Measurements from ENCODE around the gene NADSYN1. TPM values are rescaled to one million over a fixed set of nuclear protein-coding genes. Genes with fewer than 3 reads are reported as not detected.

The NADSYN1 gene
- total RNA-seq, 1 donor from 2014 or later: 101 TPM

DNA sequence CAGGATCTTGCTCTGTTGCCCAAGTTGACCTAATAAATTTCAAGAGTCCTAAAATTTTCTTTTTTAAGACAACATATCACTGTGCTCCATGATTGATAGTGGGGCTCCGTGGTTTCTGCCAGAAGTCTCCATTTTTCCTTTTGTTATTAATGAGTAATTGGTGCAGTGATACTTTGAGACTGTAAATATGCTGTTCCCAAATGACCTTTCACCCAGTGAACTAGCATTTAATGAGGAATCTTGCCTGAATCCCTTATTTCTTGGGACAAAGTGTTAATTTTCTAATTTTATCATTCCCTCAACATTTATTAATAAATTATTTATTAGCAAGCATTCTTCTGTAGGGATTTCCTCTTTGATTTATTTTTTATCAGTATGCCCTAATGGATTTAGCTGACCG lies 2.5 kb upstream of the NADSYN1 start:
- peak overlapping the region; percentile 48 for H3K4me3 Mint-ChIP-seq
- intact Hi-C loops (cut with micrococcal nuclease): loop anchor here (5.0 kb wide), 1 partner anchor 1248 kb away; the partner anchor contains the start of gene FADD
- DNase-seq: no peak
- peak overlapping the region; percentile 59 for H3K27ac Mint-ChIP-seq
- peaks cover 46% of the 10 kb centered on the region for H3K36me3 Mint-ChIP-seq (ENCODE audit: low read depth)
- peaks cover 6% of the 10 kb centered on the region for H3K9me3 Mint-ChIP-seq
- no peaks in the 10 kb centered on the region for H3K27me3 Mint-ChIP-seq
- peaks cover 54% of the 10 kb centered on the region for H3K4me1 Mint-ChIP-seq

DNA sequence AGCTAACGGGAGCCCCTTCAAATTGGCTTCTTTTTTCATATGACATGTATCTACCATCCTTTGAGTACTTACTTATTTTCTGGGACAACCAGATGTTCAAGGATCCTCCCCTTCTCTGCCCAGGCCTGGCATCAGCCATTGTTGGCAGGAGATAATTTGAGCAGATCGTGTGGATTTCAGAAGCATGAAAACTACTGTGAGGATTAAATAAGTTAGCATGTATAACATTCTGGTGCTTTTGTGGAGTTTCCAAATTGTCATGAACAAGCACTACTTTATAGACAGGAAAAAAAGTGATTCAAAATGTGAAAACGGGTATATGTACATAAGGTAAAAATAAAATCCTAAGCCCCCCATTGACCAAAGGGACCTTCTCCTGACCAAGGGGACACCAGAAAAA lies 2.1 kb upstream of the NADSYN1 start:
- intact Hi-C loops (cut with micrococcal nuclease): loop anchor here (5.0 kb wide), 1 partner anchor 1249 kb away; the partner anchor contains the start of gene FADD
- peak overlapping the region; percentile 59 for H3K27ac Mint-ChIP-seq
- H3K27me3 Mint-ChIP-seq: no peaks in the 10 kb centered on the region
- peaks cover 46% of the 10 kb centered on the region for H3K36me3 Mint-ChIP-seq (ENCODE audit: low read depth)
- peaks cover 55% of the 10 kb centered on the region for H3K4me1 Mint-ChIP-seq
- H3K9me3 Mint-ChIP-seq: peaks cover 4% of the 10 kb centered on the region
- peak overlapping the region; percentile 97 for H3K4me3 Mint-ChIP-seq
- no peak for DNase-seq

DNA sequence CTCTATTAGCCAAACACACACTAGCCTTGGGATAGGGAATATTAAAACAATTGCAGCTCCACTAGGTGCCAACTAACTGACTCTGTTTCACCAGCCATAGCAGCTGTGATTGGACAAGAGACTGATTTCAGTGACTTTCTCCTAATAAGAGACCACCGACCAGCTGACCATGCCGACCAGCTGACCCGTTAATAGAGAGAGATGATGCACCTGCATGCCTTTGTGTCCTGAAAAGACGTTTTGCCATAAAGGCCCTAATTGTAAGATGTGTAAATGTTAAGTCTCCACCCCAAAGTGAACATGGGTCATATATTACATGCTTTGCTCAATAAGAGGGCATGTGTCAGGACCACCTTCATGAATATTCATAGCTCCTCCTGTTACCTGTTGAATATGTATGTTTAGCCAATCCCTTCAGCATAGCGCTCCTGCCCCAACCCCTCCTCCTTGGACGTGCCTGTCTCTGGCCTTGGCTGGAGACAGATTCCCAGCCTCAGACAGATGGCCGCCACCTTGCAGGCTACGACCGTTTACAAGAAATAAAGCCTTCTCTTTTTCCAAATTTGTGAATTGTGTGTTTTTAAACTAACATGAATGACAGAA lies 1.3 kb upstream of the NADSYN1 start:
- peak; percentile 74 for DNase-seq
- intact Hi-C loops (cut with micrococcal nuclease): loop anchor here (1.0 to 5.0 kb wide), 2 partner anchors 38 to 1249 kb away; partner anchors contain the start of gene FADD
- no peaks in the 10 kb centered on the region for H3K27me3 Mint-ChIP-seq
- peak overlapping the region; percentile 93 for H3K27ac Mint-ChIP-seq
- peaks cover 46% of the 10 kb centered on the region for H3K36me3 Mint-ChIP-seq (ENCODE audit: low read depth)
- H3K4me1 Mint-ChIP-seq: peaks cover 59% of the 10 kb centered on the region
- H3K9me3 Mint-ChIP-seq: no peaks in the 10 kb centered on the region
- peak overlapping the region; percentile 97 for H3K4me3 Mint-ChIP-seq

DNA sequence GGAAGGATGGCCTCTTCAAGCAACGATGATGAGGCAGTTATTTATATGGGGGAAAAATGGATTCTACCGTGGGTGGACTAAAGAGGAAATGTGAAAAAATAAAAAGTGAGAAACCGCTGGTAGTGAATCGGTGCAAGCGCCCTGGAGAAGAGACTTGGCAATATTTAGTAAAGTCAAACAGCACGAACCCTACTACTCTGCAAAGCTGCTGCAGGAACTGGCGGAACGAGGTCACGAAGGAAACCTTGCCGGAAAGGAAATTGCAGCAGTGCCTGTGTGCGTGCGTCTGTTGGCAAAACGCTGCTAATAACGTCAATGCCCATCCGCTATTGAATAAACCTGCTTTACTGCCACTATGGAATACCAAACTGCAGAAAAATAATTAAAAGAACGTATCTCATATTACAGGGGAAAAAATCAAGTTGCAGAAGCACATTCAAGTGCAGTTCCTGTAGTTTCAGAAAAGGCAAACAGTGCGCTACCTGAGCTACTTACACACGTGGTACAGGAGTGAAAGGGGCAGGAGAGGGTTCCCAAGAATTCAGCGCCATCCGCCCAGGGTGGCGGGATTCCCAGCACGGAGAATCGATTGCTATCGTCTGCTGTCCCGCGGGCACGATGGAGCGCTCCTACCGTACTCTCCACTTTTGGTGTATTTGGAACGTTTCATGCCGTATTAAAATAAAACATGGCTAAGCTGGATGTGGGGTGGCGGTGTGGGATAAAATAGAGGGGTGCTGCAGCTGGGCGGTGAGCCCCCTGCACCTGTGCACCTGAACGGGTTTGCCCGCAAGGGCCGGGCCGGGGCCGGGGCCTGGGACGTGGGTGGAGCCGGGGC lies 585 bp upstream of the NADSYN1 start:
- Mint-ChIP-seq H3K27me3 (no peaks in the 10 kb centered on the region), H3K4me1 (peaks cover 52% of the 10 kb centered on the region), H3K36me3 (ENCODE audit: low read depth) (peaks cover 46% of the 10 kb centered on the region), H3K27ac (peak overlapping the region; percentile 93), H3K9me3 (no peaks in the 10 kb centered on the region), H3K4me3 (peak overlapping the region; percentile 97)
- peak; percentile 87 for DNase-seq
- intact Hi-C loops (cut with micrococcal nuclease): loop anchor here (1.0 to 5.0 kb wide), 2 partner anchors 37 to 1250 kb away; partner anchors contain the start of gene FADD

DNA sequence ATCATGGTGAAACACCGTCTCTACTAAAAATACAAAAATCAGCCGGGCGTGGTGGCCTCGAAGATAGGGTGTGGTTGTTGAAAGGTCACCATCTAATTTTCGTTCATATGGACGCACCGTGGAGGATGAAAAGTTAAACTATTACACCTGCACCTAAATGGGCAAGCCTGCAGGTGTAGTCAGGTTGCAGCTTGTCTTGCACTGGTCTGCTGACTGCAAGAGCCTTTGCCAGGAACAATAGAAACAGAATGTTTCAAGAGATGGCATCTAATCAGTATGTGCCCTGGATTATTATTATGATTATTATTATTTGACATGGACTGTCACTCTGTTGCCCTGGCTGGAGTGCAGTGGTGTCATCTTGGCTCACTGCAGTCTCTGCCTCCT lies 908 bp downstream of the NADSYN1 start:
- intact Hi-C loops (cut with micrococcal nuclease): loop anchor here (5.0 kb wide), 1 partner anchor 1252 kb away; the partner anchor contains the start of gene FADD
- Mint-ChIP-seq H3K36me3 (ENCODE audit: low read depth) (peaks cover 52% of the 10 kb centered on the region), H3K4me3 (peak overlapping the region; percentile 97), H3K27me3 (no peaks in the 10 kb centered on the region), H3K9me3 (no peaks in the 10 kb centered on the region), H3K4me1 (peaks cover 52% of the 10 kb centered on the region), H3K27ac (peak overlapping the region; percentile 93)
- DNase-seq: no peak

DNA sequence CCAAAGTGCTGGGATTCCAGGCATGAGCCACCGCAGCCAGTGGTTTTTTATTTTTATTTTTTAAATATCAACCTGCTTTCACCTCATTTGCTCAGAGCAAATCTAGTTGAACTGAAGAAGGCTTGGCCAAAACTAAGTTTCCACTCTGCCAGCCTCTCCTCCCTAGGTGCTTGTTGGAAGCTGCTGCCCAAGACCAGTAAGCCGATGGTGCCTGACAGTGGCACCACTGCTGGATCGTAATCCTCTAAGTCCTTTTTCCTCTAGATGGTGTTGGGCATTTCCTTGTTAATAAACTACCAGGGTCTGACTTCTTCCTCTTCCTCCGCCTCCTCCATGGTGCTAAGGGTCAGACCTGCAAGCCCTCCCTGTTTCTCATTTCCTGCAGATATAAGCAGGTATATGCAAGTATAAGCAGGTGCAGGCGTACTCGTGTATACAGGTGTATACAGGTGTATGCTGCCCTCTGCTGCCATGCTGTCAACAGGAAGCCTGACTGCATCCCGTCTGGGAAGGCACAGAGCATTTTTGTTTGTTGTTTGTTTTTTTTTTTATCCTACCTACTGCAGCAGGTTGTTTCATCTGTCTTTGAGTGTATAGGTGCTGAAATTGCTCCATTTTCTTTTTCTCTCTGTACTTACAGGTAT lies 1.6 kb downstream of the NADSYN1 start:
- no peaks in the 10 kb centered on the region for H3K9me3 Mint-ChIP-seq
- peaks cover 52% of the 10 kb centered on the region for H3K36me3 Mint-ChIP-seq (ENCODE audit: low read depth)
- intact Hi-C loops (cut with micrococcal nuclease): loop anchor here (5.0 kb wide), 1 partner anchor 1252 kb away; the partner anchor contains the start of gene FADD
- no peaks in the 10 kb centered on the region for H3K27me3 Mint-ChIP-seq
- peak overlapping the region; percentile 82 for H3K27ac Mint-ChIP-seq
- peak; percentile 68 for DNase-seq
- H3K4me3 Mint-ChIP-seq: peak overlapping the region; percentile 97
- H3K4me1 Mint-ChIP-seq: peaks cover 48% of the 10 kb centered on the region

DNA sequence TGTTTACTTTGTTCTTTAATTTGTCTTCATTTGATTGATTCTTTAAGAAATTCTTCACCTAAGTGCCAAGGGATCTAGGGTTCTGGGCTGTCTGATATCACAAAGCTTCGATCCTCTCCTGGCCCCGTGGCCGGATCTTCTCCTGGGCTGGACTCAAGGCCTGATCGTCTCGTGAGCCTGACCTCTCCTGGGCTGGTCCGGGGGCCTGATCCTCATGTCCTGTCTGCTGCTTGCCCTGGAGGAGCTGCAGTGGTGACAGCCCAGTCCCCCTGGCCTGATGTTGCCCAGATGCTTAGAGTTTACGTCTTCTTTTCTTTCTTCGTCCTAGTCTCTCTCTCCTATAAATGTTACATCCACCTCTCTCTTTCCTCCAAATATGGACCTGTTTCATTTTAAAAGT lies 3.3 kb downstream of the NADSYN1 start:
- intact Hi-C loops (cut with micrococcal nuclease): no loop called here
- no peak overlapping the region for H3K27ac Mint-ChIP-seq
- H3K36me3 Mint-ChIP-seq (ENCODE audit: low read depth): peaks cover 66% of the 10 kb centered on the region

DNA sequence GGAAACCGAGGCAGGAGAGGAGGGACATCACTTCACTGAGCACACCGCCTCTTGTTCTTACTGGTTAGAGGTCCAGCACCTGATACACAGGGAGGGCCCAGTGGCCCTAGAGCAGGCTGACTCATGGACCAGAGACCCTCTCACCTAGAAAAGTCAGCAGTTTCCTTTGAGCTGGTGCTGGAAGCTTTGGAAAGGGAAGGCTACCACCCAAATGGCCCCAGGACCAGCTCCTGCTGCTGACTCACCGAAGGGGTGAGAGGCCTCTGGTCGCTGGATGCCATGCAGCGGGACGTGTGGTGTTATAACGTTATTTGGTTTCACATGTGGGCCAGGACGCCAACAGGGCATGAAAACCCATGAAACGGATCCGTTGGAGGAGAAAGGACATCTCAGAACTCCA lies 3.8 kb downstream of the NADSYN1 start:
- no peak for DNase-seq
- H3K9me3 Mint-ChIP-seq: no peaks in the 10 kb centered on the region
- H3K27me3 Mint-ChIP-seq: no peaks in the 10 kb centered on the region
- H3K4me1 Mint-ChIP-seq: peaks cover 30% of the 10 kb centered on the region
- H3K27ac Mint-ChIP-seq: no peak overlapping the region
- intact Hi-C loops (cut with micrococcal nuclease): no loop called here
- H3K4me3 Mint-ChIP-seq: no peak overlapping the region
- peaks cover 67% of the 10 kb centered on the region for H3K36me3 Mint-ChIP-seq (ENCODE audit: low read depth)

More for the DNA sequence above, 3.3 kb downstream of the NADSYN1 start:
- Mint-ChIP-seq H3K4me1 (peaks cover 36% of the 10 kb centered on the region), H3K27me3 (no peaks in the 10 kb centered on the region), H3K4me3 (no peak overlapping the region), H3K9me3 (no peaks in the 10 kb centered on the region)
- DNase-seq: no peak

DNA sequence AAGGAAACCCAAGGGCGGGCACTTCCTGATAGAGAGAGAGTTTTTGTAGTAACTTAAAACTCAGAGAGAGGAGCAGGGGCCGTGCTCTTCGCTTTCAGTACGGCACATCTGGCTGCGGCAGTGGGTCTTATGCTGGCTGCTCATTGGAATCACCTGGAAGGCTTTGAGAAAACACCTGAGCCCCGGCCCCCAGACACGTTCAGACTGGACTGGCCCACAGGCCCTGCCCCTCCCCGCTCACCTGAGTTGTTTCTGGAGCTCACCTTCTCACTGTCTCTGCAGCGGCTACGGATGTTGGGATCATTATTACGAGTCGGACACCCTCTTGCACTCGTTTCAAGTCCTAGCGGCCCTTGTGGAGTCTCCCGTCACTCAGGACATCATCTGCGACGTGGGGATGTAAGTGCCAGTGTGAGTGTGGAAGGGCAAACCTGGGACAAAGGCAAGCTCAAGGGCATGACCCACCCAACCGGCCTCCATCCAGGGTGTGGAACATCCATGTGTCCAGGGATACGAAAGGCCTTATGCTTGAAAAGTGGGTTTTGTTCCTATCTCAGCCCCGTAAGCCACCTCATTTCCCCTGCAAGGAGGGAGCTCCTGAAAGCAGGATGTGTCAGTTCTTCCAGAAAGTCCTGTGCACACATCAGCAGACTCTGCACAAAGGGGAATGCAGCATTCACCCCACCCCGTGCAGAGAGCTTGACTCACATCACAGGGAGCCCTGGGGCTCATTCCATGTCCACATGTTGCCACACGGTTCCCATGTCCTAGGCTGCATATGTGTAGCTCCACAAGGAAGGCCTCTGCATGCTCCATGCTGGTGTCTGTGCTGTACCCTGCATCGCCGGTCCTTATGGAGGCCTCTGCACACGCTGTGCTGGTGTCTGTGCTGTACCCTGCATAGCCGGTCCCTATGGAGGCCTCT lies 5.4 kb downstream of the NADSYN1 start:
- H3K4me3 Mint-ChIP-seq: no peak overlapping the region
- H3K27me3 Mint-ChIP-seq: no peaks in the 10 kb centered on the region
- no peak overlapping the region for H3K27ac Mint-ChIP-seq
- peaks cover 70% of the 10 kb centered on the region for H3K36me3 Mint-ChIP-seq (ENCODE audit: low read depth)
- no peak for DNase-seq
- no peaks in the 10 kb centered on the region for H3K9me3 Mint-ChIP-seq
- H3K4me1 Mint-ChIP-seq: peaks cover 23% of the 10 kb centered on the region
- intact Hi-C loops (cut with micrococcal nuclease): no loop called here

DNA sequence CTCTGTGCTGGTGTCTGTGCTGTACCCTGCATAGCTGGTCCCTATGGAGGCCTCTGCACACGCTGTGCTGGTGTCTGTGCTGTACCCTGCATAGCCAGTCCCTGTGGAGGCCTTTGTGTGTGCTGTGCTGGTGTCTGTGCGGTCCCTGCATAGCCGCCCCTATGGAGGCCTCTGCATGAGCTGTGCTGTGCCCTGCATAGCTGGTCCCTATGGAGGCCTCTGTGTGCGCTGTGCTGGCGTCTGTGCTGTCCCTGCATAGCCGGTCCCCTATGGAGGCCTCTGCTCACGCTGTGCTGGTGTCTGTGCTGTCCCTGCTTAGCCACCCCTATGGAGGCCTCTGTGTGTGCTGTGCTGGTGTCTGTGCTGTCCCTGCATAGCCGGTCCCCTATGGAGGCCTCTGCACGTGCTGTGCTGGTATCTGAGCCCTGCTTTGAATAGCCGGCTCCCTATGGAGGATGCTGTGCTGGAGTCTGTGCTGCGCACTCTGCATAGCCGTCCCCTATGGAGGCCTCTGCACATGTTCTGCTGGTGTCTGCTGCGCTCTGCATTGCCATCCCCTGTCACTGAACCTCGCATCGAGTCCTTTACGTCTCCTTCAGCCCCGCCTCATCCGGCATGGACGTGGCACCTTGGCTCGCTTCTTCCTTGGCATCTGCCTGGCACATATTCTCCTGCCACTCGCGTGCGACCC lies 6.2 kb downstream of the NADSYN1 start:
- Mint-ChIP-seq H3K9me3 (no peaks in the 10 kb centered on the region), H3K4me3 (no peak overlapping the region), H3K4me1 (peaks cover 19% of the 10 kb centered on the region), H3K27me3 (no peaks in the 10 kb centered on the region), H3K27ac (no peak overlapping the region), H3K36me3 (ENCODE audit: low read depth) (peaks cover 76% of the 10 kb centered on the region)
- no peak for DNase-seq
- intact Hi-C loops (cut with micrococcal nuclease): no loop called here

DNA sequence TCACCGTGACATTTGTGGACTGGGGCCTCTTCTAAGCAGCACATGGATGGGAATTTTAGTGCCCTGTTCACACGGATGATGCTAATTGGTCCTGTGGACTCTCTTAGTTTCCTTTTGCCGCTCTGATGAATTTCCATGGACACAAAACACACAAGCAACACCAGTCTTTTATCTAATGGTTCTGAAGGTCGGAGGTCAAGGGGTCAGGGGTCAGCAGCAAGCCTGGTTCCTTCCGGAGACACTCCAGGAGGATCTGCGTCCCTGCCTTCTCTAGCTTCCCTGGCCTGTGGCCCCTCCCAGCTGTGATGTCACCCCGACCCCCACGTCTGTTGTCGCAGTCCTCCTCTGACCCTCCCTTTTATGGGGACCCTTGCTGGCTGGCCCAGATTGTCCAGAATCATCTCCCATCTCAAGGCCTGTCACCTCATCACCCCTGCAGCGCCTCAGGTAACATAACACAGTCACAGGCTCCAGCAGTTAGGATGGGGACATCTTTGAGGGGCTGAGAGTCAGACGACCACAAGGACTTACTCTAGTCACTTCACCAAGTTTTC lies 6.8 kb downstream of the NADSYN1 start:
- Mint-ChIP-seq H3K27me3 (no peaks in the 10 kb centered on the region), H3K27ac (no peak overlapping the region), H3K4me3 (no peak overlapping the region), H3K4me1 (peaks cover 14% of the 10 kb centered on the region), H3K9me3 (no peaks in the 10 kb centered on the region), H3K36me3 (ENCODE audit: low read depth) (peaks cover 77% of the 10 kb centered on the region)
- intact Hi-C loops (cut with micrococcal nuclease): no loop called here
- DNase-seq: no peak

DNA sequence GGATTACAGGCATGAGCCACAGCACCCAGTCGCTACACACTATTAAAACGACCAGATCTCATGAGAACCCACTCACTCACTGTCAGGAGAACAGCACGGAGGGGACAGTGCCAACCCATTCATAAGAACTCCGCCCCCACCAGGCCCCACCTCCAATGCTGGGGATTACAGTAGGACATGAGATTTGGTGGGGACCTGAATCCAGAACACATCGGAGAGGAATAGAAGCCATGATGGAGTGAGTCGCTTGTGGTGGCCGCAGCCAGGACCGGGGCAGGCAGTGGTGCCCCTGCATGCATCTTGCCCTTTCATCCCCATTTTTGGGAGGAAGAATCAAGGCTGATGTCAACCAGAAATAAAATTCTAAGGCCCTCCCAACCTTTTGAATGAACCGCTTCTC lies 8.7 kb downstream of the NADSYN1 start:
- Mint-ChIP-seq H3K4me3 (no peak overlapping the region), H3K4me1 (peaks cover 4% of the 10 kb centered on the region), H3K9me3 (no peaks in the 10 kb centered on the region), H3K27me3 (no peaks in the 10 kb centered on the region), H3K27ac (no peak overlapping the region), H3K36me3 (ENCODE audit: low read depth) (peaks cover 70% of the 10 kb centered on the region)
- intact Hi-C loops (cut with micrococcal nuclease): no loop called here
- DNase-seq: no peak

All from activated CD4-positive, alpha-beta T cell treated with anti-CD3 and anti-CD28 coated beads, Interleukin-2, amount 10 ng/mL, durations not matched to agents 24 days and 14 days (primary cell).